GM18867 (cell line): ENCODE data around the gene SLC22A1.
"Not testable (repeated sequence)": the region's sequence is repeated elsewhere in the genome, so short reads cannot be mapped to it uniquely, and the experiment has no call there.

Experiments
- ATAC-seq: cut with Tn5 transposase; IDR thresholded peaks from one replicate; pipeline ENCODE4 v1.9.1; 2021; ENCODE audit warnings: mild to moderate bottlenecking, moderate library complexity; ENCODE audit not compliant: unreplicated experiment

The SLC22A1 gene

GRCh38 chr6:160121558-160121957 is at the start of gene SLC22A1:
TSS of gene SLC22A1 (plus strand) at chr6:160121815. CDS start at chr6:160121936, 121 bp downstream.
- no peak for ATAC-seq

DNA sequence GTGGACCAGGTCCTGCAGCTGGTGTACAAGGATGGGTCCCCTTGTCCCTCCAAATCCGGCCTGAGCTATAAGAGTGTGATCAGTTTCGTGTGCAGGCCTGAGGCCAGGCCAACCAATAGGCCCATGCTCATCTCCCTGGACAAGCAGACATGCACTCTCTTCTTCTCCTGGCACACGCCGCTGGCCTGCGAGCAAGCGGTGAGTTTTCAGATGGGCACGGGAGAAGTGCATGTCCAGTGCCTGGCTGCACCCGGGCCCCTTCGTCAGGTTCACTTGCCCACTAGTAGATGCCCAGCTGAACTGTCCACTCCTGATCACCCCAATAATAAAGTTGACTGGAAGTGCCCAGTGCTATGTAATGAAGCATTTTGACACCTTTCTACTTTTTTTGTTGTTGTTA is 48.3 kb upstream of the SLC22A1 start:
- no peak for ATAC-seq

GRCh38 chr6:160076009-160076408 is 45.6 kb upstream of the SLC22A1 start:
- no peak for ATAC-seq

GRCh38 chr6:160077024-160077423 is 44.6 kb upstream of the SLC22A1 start:
- no peak for ATAC-seq

DNA sequence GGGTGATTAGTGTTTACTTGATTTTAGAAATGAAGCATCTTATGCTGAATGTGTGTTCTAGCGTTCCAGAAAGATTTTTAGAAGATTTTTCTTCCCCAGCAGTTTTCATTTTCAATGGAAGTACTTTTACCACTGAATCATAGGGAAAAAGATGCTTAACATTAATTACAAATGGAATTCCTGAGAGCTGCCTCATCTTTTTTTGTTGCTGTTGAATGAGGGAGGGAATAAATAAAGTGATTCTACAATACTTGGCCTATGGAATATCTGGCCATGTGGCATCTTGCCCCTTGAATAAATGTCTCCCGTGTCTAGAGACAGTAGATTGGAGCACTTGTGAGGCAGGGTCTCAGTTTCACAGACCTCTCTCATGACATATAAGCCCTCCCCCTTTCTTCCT is 44.1 kb upstream of the SLC22A1 start:
- ATAC-seq, result no peak

DNA sequence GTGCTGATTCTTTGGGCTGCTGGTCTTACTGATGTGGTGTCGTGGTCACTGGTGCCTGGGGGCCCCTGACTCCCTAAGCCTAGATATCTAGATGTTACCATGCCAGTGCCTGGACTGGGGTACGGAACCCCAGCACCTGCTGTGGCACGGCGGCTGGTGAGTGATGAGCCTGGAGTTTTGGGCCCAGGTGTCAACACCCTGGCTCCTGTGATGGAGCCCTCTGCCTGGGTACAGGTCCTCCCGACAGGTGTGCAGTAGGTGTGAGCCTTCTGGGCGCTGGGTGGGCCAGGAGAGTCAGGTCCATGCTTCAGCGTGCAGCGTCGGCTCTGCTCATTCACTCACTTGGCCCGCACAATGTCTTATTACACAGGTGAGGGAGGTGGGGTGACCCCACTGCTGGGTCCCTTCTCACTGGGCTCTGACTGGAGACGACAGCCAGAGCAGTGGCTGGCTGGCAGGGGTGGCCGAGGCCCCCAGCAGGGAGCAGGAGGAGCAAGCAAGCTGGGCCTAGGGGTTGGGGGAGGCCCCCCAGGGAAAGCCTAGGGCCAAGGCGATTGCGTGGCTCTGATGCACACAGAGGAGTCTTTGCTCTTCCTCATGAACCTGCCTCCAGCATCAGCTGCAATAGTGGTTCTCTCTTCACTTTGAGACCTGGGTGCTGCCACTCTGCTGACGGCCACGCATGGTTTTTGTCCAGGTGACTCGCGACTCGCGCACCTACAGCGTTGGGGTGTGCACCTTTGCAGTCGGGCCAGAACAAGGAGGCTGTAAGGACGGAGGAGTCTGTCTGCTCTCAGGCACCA is 42.5 kb upstream of the SLC22A1 start:
- ATAC-seq, result no peak

GRCh38 chr6:160079686-160080043 is 42.0 kb upstream of the SLC22A1 start:
- ATAC-seq, result no peak

DNA sequence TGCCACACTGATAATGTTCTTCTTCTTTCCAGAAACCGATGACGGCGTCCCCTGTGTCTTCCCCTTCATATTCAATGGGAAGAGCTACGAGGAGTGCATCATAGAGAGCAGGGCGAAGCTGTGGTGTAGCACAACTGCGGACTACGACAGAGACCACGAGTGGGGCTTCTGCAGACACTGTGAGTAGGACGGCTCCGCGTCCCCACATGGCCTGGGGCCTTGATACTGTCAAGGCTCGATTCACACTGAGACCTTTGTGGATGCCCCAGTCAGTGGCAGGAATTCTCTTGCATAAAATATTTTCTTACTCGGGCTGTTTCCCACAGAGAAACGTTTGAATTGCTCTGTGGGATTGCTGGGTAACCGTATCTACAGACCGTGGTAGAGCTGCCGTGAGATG is 41.5 kb upstream of the SLC22A1 start:
- ATAC-seq, result no peak

- no peak for ATAC-seq
Measured at GRCh38 chr6:160081398-160081797, 40.2 kb upstream of the SLC22A1 start.

DNA sequence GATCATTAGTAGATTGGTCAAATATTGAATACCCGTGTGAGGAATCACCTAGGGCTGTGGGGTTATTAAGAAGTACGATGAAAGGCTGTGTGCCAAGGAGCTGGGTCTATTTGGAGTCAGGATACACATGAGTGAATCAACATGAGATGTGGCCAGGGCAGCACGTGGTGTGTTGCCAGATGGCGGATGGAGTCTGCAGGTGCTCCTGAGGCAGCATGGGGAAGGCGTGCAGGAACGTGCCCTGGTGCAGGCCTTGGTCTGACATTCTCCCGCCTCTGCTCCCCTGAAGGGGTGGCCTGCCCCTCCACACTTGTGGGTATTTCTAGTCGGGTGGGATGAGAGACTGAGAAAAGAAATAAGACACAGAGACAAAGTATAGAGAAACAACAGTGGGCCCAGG is 39.0 kb upstream of the SLC22A1 start:
- no peak for ATAC-seq

DNA sequence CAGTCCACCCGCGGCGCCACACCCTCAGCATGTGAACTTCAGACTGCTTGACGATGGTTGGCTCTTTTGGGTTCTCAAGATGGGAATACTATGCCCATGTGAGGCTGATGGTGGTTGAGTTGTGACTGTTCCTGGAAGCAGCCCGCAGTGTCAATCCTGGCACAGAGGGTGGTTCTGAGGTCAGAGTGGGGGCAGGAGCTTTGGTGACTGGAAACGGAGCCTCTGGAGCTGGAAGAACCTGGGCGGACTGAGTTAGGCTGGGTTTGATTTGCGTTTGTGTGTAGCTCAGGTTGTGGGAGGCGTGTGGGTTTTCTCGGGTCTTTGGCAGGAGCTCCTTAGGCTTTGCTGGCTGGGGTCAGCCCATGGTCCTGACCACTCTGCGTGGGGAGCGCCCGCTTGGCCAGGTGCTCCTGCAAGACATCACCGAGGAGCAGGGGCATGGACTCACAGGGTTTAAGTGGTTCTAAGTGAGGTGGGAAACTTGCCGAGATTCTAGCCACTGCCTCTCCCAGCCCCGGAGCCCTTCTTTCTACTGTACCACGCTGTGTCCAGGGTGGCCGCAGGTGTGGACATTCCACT is 37.3 kb upstream of the SLC22A1 start:
- no peak for ATAC-seq

DNA sequence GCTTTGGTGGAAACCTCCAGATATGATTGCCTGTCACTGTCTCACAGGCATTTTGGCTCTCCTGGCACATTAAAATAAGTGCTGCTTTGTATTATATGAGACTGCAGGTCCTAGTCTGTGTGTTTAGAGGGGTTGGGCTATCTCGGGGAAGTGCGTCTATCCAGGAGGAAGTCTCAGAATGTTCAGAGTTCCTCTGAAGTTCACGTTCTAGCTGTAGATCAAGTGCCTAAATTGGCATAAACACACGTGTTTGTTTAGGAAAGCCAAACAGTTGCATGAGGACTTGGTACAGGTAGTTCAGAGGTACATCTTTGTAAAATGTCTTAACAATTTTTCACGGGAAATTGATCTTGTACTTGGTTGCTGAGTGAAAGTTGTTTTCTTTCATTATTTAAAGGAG is 36.4 kb upstream of the SLC22A1 start:
- no peak for ATAC-seq

GRCh38 chr6:160085713-160086505 is 35.7 kb upstream of the SLC22A1 start:
- ATAC-seq, result no peak

DNA sequence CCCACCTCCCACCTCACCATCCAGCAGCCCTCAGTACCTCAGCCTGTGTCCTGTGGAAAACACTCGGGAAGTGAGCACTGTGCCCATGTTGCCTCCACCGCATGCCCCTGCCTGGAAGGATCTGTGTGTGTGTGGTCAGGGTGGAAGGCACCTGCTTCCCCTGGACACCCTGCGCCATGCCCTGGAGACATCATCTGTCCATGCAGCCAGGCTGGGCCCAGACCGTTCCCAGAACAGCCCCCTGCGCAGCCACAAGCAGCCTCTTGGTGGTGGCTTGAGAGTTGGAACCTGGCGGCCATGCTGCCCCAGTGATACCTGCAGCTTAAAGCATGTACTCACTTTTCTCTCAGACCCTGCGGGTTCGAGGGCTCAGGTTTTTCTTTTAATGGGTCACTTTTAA is 34.9 kb upstream of the SLC22A1 start:
- ATAC-seq, result no peak

DNA sequence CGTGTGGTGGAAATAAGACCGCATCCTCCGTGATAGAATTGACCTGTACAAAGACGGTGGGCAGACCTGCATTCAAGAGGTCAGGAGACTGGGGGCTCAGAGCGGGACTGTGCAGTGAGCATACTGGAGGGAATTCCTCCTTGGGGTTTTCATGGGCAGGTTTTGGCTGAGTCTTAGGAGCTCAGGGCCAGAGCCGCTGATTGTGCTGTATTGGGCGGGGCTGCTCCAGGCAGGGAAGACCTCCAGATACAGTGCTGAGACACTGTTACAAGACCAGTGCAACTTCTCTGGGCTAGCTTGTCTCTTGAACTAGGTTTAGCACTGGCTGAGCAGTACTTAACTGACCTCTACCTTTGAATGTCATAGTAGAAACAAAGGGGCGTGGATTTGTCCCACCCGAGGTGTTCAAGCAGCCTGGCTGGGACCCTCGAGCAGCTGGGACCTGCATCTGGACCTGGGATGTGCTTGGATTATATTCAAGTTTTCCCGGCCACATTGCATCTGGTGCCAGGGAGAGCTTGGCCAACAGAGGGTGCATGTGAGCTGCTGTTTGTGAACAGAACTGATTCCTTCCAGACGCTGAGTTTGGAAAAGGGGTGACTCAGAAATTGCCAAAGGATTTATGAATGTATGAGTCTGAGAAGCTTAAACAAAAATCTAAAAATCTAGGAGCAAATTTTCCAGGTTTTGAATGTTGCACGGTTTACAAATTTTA is 33.4 kb upstream of the SLC22A1 start:
- no peak for ATAC-seq

- ATAC-seq, result no peak
Measured at GRCh38 chr6:160088784-160089533, 32.7 kb upstream of the SLC22A1 start.

DNA sequence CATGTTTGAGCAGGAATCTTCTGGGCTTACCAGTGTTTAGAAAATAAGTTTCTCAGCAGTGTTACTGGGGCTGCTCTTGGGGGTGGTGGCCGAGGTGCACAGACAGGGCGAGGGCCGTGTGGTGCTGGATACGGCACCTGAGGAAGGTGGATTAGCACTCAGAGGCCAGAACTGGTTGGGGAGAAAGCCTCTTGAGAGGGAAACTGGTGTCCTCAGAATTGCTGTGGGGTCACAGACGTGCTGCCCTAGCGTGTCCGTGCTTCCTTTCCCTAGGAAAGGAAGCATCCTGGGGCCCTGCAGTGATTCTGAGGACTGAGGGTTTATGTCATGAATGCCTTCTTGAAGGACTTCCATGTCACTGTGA is 32.1 kb upstream of the SLC22A1 start:
- ATAC-seq, result no peak

DNA sequence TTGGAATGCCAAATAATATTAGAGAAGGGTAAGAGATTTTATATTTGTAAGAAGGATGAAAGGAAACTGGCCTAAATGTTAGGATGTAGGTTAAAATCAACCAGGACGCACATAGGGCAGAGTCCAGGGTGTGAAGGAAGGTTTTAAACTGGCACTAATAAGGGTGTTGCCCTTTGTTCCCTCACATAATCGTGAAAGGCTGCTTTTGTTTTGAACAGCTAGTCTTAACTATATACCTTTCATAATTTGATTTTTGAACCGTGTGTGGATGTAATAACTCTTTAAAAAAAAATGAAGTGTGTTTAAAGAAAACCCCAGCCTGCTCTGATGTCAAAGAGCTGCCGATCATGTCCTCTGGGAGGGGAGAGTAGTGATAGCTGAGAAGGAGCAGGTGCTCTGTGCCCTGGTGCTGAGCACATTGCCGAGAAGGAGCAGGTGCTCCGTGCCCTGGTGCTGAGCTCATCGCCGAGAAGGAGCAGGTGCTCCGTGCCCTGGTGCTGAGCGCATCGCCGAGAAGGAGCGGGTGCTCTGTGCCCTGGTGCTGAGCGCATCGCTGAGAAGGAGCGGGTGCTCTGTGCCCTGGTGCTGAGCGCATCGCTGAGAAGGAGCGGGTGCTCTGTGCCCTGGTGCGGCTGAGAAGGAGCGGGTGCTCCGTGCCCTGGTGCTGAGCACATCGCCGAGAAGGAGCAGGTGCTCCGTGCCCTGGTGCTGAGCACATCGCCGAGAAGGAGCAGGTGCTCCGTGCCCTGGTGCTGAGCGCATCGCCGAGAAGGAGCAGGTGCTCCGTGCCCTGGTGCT is 31.0 kb upstream of the SLC22A1 start:
- not testable (repeated sequence) for ATAC-seq

DNA sequence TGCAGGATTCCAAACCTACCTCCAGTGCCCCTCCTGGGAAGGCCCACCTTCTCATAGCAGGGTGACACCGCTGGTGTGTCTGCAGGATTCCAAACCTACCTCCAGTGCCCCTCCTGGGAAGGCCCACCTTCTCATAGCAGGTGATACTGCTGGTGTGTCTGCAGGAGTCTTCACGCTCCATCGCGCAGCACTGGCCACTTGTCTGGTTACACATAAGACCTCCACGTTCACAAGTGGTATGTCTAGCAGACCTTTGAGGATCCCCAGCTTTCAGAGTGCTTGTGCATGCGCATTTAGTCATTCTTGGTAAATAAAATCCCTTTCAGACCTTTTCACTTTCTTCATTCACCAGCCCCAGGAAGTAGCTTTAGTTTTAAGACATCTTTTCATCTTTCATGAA is 29.4 kb upstream of the SLC22A1 start:
- not testable (repeated sequence) for ATAC-seq

GRCh38 chr6:160092602-160093001 is 29.0 kb upstream of the SLC22A1 start:
- no peak for ATAC-seq
